GM18858 (cell line): ENCODE measurements around the gene CYP4F8.
"Not testable (repeated sequence)": the region's sequence is repeated elsewhere in the genome, so short reads cannot be mapped to it uniquely, and the experiment has no call there.

Experiments
- ATAC-seq: cut with Tn5 transposase; IDR thresholded peaks from one replicate; pipeline ENCODE4 v1.9.1; 2021; ENCODE audit not compliant: unreplicated experiment

The CYP4F8 gene

GRCh38 chr19:15614507-15615379 lies at the start of gene CYP4F8:
Gene CYP4F8 (plus strand): TSS chr19:15615218. CDS start chr19:15615617, 399 bp downstream.
- no peak for ATAC-seq

- no peak for ATAC-seq
These were observed 44.6 kb upstream of the CYP4F8 start for GRCh38 chr19:15570420-15570819.

- ATAC-seq, result no peak
These were observed 39.6 kb upstream of the CYP4F8 start for GRCh38 chr19:15575406-15575805.

GRCh38 chr19:15576526-15577156 lies 38.4 kb upstream of the CYP4F8 start:
- no peak for ATAC-seq

- ATAC-seq, result no peak
These were observed 37.7 kb upstream of the CYP4F8 start for GRCh38 chr19:15577184-15577771.

- ATAC-seq, result no peak
These were observed 31.7 kb upstream of the CYP4F8 start for GRCh38 chr19:15583346-15583745.

- ATAC-seq, result no peak
These were observed 30.9 kb upstream of the CYP4F8 start for GRCh38 chr19:15584095-15584494.

- ATAC-seq, result no peak
These were observed 30.4 kb upstream of the CYP4F8 start for GRCh38 chr19:15584541-15585115.

GRCh38 chr19:15587663-15588062 lies 27.4 kb upstream of the CYP4F8 start:
- ATAC-seq, result no peak

GRCh38 chr19:15588265-15588664 lies 26.8 kb upstream of the CYP4F8 start:
- ATAC-seq, result no peak

- no peak for ATAC-seq
These were observed 25.1 kb upstream of the CYP4F8 start for GRCh38 chr19:15589760-15590451.

GRCh38 chr19:15591796-15592195 lies 23.2 kb upstream of the CYP4F8 start:
- no peak for ATAC-seq

- ATAC-seq, result not testable (repeated sequence)
These were observed 22.5 kb upstream of the CYP4F8 start for GRCh38 chr19:15592506-15592905.

- not testable (repeated sequence) for ATAC-seq
These were observed 21.3 kb upstream of the CYP4F8 start for GRCh38 chr19:15593766-15594165.

- no peak for ATAC-seq
These were observed 19.9 kb upstream of the CYP4F8 start for GRCh38 chr19:15595069-15595468.

GRCh38 chr19:15607978-15608925 lies 6.8 kb upstream of the CYP4F8 start:
- not testable (repeated sequence) for ATAC-seq

GRCh38 chr19:15609261-15609660 lies 5.8 kb upstream of the CYP4F8 start:
- no peak for ATAC-seq

- no peak for ATAC-seq
These were observed 2.7 kb upstream of the CYP4F8 start for GRCh38 chr19:15612342-15612741.

GRCh38 chr19:15613338-15613737 lies 1.7 kb upstream of the CYP4F8 start:
- ATAC-seq, result no peak

GRCh38 chr19:15615526-15615925 lies 508 bp downstream of the CYP4F8 start:
- ATAC-seq, result no peak
